CD4-positive, alpha-beta T cell treated with Interleukin-15 for 4 hours (primary cell): ENCODE measurements around the gene IL27RA.

Experiments
- DNase-seq: peaks from one replicate; pipeline ENCODE4 v3.0.0-alpha.2; 2020; ENCODE audit warnings: low spot score

The IL27RA gene

GRCh38 chr19:14089412-14089661 lies 57.8 kb downstream of the IL27RA start:
- DNase-seq = peak; percentile 32

DNA sequence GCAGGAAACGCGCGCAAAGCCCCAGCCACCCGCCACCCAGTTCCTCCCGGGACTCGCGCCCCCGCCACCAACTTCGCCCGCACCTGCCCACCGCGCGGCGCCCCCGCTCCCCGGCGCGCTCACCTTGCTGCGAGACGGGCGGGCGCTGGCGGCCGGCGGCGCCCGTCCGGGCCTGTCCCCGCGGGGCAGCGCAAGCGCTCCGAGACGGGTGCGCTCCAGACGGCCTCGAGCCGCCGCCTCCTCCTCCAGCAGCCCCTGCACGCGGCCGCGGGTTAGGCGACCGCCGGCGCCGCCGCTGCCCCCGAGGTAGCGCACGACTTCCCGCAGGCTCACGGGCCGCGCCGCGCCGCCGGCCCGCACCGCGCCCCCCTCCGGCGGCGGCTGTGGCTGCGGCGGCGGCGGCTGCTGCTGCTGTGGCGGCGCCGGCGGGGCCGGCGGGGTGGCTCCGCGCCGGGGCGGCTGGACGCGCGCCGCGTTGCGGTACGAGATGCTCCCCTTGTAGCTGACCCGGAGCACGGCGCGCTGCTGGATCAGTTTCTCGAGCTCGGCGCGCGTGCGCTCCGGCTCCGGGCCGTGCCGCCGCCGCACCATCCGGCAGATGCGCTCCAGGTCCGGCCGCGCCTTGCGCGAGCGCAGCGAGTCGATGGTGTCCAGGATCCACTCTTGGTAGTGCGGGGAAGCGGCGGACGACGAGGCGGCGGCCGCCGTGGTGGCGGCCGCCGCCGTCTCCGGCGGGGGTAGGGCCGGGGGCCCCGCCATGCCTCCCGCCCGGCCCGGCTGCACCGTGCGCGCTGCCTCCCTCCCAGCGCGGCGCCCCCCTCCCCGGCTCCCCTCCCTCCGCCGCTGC lies 58.3 kb downstream of the IL27RA start:
- DNase-seq = peak; percentile 34

- DNase-seq = peak; percentile 90
Observed at GRCh38 chr19:14090509-14091080, 59.0 kb downstream of the IL27RA start, which contains the start of gene SAMD1. TSS of gene SAMD1 (minus strand) at chr19:14090751.

- DNase-seq = peak; percentile 59
Observed at GRCh38 chr19:14091081-14091812, 59.7 kb downstream of the IL27RA start.

DNA sequence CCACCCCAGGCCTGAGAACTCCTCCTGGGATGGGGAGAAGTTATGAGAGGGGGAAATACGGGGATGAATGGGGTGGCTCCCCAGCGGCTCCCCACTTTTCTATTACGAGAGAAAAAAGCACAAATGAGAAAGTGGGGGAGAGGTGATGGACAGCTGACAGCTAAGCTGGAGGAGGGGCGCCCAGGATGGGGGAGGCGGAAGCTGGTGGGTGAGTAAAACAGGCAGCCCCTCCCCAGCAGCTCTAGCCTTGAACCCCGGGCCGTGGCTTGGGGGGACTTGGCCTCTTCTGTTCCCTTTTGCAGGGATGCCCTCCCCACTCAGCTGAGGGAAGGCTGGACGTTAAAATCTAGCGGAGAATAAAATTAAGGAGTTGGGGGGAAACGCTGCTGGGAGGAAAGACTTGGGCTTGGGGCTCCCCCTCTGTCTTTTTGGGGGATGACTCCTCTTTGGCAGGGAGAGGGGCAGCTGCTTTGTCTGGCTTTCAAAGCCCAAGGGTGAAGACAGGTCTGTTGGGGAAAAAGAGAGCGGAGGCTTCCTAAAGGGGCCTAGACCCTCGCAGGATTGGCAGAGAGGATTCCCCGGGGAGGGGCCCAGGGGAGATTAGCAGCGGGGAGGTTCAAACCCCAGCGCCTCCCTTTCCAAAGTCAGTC lies 60.4 kb downstream of the IL27RA start:
- no peak for DNase-seq

GRCh38 chr19:14093117-14093823 lies 61.7 kb downstream of the IL27RA start:
- DNase-seq = no peak

DNA sequence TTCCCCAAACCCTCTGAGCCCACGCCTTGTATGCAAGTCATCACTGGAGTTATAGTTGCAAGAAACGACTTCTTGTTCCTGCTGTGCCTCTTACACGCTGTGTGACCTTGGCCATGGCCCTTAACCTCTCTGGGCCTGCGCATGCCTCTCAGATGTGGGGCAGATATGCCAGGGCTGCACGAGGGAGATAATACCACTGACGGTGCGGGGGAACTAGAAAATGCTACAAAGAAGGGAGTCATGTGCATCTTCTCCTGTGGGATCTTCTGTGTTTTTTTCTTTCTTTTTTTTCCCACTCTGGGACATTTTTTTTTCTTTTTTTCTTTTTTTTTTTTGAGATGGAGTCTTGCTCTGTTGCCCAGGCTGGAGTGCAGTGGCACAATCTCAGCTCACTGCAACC lies 63.3 kb downstream of the IL27RA start:
- no peak for DNase-seq

GRCh38 chr19:14096272-14096992 lies 64.9 kb downstream of the IL27RA start:
- DNase-seq = no peak

DNA sequence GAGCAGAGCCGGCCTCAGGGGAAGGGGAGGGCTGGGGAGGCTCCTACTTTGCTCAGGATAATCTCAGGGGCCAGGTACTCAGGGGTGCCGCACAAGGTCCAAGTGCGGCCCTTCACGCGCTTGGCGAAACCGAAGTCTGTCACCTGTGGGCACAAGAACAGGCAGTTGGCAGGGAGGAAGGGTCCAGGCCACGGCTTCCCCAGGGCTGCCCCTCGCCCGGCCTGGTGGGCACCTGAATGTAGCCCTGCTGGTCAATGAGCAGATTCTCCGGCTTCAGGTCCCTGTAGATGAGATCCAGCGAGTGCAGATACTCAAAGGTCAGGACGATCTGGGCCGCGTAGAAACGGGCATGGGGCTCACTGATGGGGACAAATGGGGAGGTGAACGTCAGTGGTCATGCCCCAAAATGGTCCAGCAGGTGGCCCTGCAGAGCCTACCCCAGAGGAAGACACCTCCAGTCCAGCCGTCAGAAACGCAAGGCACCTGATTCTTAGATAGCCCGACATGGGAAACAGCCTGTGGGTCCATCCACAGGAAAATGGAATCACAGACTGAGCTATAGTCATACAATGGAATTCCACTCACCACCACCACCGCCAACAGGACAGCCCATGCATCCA lies 66.1 kb downstream of the IL27RA start:
- no peak for DNase-seq

DNA sequence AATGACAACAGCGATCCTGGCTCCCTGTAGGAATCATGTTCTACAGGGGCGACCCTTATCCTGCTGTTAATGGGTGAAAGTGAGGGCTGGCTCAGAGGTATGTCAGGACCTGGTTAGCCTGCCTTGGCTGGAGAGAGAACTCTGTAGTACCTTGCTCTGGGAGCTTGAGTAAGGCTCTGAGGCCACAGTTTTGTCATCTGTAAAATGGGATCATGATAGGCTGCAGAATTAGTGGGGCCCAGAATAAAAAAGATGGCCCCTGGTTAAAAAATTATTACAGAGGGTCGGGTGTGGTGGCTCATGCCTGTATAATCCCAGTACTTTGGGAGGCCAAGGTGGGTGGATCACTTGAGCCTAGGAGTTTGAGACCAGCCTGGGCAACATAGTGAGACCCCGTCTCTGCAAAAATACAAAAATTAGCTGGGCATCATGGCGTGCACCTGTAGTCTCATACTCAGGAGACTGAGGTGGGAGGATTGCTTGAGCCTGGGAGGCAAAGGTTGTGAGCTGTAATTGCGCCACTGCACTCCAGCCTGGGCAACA lies 69.5 kb downstream of the IL27RA start:
- no peak for DNase-seq

DNA sequence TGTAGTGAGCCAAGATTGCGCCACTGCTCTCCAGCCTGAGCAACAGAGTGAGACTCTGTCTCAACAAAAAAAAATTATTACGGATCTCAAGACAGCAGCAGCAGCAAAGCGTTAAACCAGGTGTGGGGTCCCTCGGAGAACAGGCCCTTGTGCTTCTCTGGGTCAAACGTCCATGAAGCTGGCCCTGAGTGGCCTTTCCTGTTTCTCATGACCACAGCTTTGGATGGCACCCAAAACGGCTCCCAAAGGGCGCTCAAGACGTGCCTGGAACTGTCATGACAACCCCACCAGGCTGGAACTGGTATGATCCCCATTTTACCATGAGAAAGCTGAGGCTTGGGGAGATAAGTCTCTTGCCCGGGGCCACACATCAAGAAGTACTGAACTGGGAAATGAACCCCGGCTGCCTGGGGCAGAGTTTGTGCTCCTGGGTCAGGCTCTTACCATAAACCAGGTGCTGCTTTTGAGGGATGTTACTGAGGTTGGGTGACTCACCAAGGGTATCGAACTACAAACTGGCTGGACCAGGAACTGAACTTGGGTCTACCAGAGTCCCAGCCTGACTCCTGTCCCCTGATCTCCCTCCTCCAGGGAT lies 70.6 kb downstream of the IL27RA start:
- no peak for DNase-seq

GRCh38 chr19:14102756-14103155 lies 71.2 kb downstream of the IL27RA start:
- DNase-seq = no peak
